RKO (cell line): ENCODE measurements around the gene ATAD2B.

Experiments
- DNase-seq: peaks from one replicate; pipeline ENCODE4 v3.0.0-alpha.2; 2016; ENCODE audit warnings: low spot score

Gene ATAD2B

GRCh38 chr2:23699580-23699925, 227.4 kb downstream of the ATAD2B start:
- DNase-seq: no peak

- DNase-seq: no peak
These were observed 228.0 kb downstream of the ATAD2B start for GRCh38 chr2:23698721-23699579.
